Kidney (tissue), 14 donors: Measurements from ENCODE around the gene HOXC9. TPM values are rescaled to one million over a fixed set of nuclear protein-coding genes. Genes with fewer than 3 reads are reported as not detected.

ENCODE experiments used
- DNase-seq, 5 donors: peaks; one replicate each; pipeline ENCODE4 v3.0.0-alpha.2; 2013 to 2020
- FAIRE-seq: peaks from 2 replicates; lab custom pipeline; 2012; peaks lifted over from hg19 to GRCh38; lab: Jason Lieb, UNC
- H3K27ac ChIP-seq, 2 donors: one replicate each; pipeline ENCODE4 v1.7.0; 2013; ENCODE audit warnings: low read depth in 2 of 2, low read length in 2 of 2, inconsistent platforms in 1 of 2
- H3K27me3 ChIP-seq: one replicate; pipeline ENCODE4 v1.7.1; 2013; ENCODE audit warnings: low read length, inconsistent platforms; ENCODE audit not compliant: control insufficient read depth, insufficient read depth
- H3K36me3 ChIP-seq, 3 donors: one replicate each; pipeline versions ENCODE4 v1.7.0 to v1.7.1; 2013; ENCODE audit warnings: low read length in 3 of 3, control low read depth in 1 of 3, inconsistent platforms in 1 of 3; ENCODE audit not compliant: insufficient read depth in 3 of 3, control insufficient read depth in 2 of 3
- H3K4me1 ChIP-seq, 3 donors: one replicate each; pipeline versions ENCODE4 v1.7.0 to v1.7.1; 2013; ENCODE audit warnings: low read length in 3 of 3, inconsistent platforms in 1 of 3, low read depth in 1 of 3; ENCODE audit not compliant: control insufficient read depth in 2 of 3, insufficient read depth in 2 of 3
- H3K4me3 ChIP-seq, 3 donors: one replicate each; pipeline versions ENCODE4 v1.7.0 to v1.8.1; 2013; ENCODE audit warnings: low read length in 3 of 3, control low read depth in 1 of 3, inconsistent platforms in 1 of 3
- H3K9ac ChIP-seq, 3 donors: one replicate each; pipeline versions ENCODE4 v1.7.0 to v1.7.1; 2013; ENCODE audit warnings: low read length in 3 of 3, control low read depth in 1 of 3, inconsistent platforms in 1 of 3
- H3K9me3 ChIP-seq, 3 donors: one replicate each; pipeline versions ENCODE4 v1.7.0 to v1.7.1; 2013; ENCODE audit warnings: low read length in 3 of 3, control low read depth in 1 of 3, inconsistent platforms in 1 of 3; ENCODE audit not compliant: control insufficient read depth in 2 of 3, insufficient read depth in 1 of 3
- intact Hi-C: fragments of 100-400 bp; cut with DNase I; formaldehyde crosslinking; loops from one replicate; pipeline ENCODE4 v1.11.1; 2022
- polyA plus RNA-seq: library from polyadenylated mRNA; stranded (reverse); fragments of 350-450 nt; fragmentation: Illumina TruSeq; extraction: RNeasy Lipid Tissue Mini Kit (QIAGEN cat#74804); gene quantifications from one replicate; pipeline ENCODE4 v1.2.3, GENCODE V29; 2014; ENCODE audit warnings: low read depth, low replicate concordance; ENCODE audit not compliant: insufficient read depth
- total RNA-seq: library from RNA; stranded (reverse); fragmentation: NEBNext Ultra II Directional; extraction: Animal tissue kit (Norgen Biotek cat#: 25700); gene quantifications from one replicate; pipeline ENCODE4 v1.2.1, GENCODE V29; 2021
- TF ChIP-seq, protein P1 (sequence below): IDR thresholded peaks from 3 replicates; pipeline ENCODE4 v1.5.1; 2012; ENCODE audit warnings: mild to moderate bottlenecking, moderate library complexity, borderline replicate concordance; ENCODE audit not compliant: insufficient read depth; ENCODE audit errors: extremely low read depth
- donor health status: control.
- donor health status: control.
- donor health status: control.
- donor health status: control.
- donor health status: control.
- donor health status: DM: yes; HTN: yes; CAD: no.
- donor health status: Normal renal cell carcinoma (clear cell type).

The HOXC9 gene
- total and polyA plus RNA-seq, 2 donors from 2014 or later: 11.7 to 16.5 TPM

DNA sequence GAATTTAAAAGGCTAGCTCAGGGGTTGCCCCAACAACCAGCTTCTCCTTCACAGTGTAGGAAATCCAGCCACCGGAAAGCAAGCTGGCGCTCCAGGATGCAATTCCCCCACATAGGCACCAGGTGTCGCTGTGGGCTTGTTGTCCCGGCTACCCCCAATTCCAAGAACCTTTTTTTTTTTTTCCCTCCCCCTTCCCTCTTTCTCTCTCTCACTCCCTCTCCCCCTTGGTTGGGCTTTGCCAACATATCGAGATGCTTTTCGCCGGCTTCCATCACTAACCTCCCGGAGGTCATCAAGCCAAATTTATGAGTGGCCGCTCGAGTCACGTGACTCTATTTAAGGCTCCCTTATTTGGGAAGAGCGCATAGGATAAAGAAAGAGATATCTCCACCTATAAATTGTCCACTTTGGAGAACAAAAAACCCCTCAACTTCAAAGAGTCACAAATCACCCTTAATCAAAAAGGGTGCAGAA lies 32.7 kb downstream of the HOXC9 start, which contains the start of gene HOXC5:
HOXC5 (plus strand) TSS at position 424 of the 474 bp plus-strand sequence. CDS start 73 bp downstream, outside the sequence.
- Histone ChIP-seq H3K27me3 (no peaks in the 10 kb centered on the region), H3K36me3 (peaks cover 0 to 4% (median 0%) of the 10 kb centered on the region in 3 donors), H3K9ac (peak within 1 kb of the TSS in 1 of 3 donors; percentile 55), H3K9me3 (no peaks in the 10 kb centered on the region), H3K4me1 (peaks cover 2 to 30% (median 14%) of the 10 kb centered on the region in 3 donors), H3K27ac (peak within 1 kb of the TSS in 1 of 2 donors; percentile 37), H3K4me3 (peak within 1 kb of the TSS; percentile 3 to 61 (median 51))
- TF ChIP-seq, protein P1, sequence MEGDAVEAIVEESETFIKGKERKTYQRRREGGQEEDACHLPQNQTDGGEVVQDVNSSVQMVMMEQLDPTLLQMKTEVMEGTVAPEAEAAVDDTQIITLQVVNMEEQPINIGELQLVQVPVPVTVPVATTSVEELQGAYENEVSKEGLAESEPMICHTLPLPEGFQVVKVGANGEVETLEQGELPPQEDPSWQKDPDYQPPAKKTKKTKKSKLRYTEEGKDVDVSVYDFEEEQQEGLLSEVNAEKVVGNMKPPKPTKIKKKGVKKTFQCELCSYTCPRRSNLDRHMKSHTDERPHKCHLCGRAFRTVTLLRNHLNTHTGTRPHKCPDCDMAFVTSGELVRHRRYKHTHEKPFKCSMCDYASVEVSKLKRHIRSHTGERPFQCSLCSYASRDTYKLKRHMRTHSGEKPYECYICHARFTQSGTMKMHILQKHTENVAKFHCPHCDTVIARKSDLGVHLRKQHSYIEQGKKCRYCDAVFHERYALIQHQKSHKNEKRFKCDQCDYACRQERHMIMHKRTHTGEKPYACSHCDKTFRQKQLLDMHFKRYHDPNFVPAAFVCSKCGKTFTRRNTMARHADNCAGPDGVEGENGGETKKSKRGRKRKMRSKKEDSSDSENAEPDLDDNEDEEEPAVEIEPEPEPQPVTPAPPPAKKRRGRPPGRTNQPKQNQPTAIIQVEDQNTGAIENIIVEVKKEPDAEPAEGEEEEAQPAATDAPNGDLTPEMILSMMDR: peak; percentile 96
- intact Hi-C loops: loop anchor here (10.0 kb wide), 1 partner anchor 102 kb away; no protein-coding TSS in a partner anchor
- FAIRE-seq (no peak), DNase-seq (peak; percentile 87 to 96 (median 95))

DNA sequence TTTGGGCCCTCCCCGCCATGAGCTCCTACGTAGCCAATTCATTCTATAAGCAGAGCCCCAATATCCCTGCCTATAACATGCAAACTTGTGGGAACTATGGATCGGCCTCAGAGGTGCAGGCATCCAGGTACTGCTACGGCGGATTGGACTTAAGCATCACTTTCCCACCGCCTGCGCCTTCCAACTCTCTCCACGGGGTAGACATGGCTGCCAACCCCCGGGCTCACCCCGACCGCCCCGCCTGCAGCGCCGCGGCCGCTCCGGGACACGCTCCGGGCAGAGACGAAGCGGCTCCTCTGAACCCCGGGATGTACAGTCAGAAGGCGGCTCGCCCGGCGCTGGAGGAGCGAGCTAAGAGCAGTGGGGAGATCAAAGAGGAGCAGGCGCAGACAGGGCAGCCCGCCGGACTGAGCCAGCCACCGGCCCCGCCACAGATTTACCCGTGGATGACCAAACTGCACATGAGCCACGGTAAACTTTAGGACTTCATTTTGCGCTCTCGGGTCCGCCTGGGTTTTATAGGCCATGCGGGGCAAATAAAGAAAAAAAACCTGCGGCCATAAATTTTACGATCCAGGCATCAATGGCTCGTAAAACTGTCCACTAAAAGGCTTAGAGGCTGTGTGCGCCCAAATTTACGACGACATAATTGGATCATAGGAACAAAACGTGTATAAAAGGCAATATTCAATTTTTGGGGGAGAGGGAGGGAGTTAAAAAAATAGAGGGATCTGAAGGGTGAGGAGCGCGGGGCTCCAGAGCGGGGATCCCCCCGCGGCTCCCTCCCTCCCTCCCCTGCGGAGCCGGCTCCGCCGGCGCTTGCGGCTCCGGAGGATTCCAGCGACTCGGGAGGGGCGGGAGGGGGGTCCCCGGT lies 33.4 kb downstream of the HOXC9 start:
- FAIRE-seq (no peak), DNase-seq (peak; percentile 90 to 96 (median 92))
- H3K36me3 ChIP-seq: peaks cover 0 to 4% (median 0%) of the 10 kb centered on the region in 3 donors
- intact Hi-C loops: loop anchor here (10.0 kb wide), 1 partner anchor 101 kb away; no protein-coding TSS in a partner anchor
- peak overlapping the region; percentile 3 to 61 (median 51) for H3K4me3 ChIP-seq
- peak overlapping the region in 1 of 3 donors; percentile 55 for H3K9ac ChIP-seq
- H3K27ac ChIP-seq: peak overlapping the region in 1 of 2 donors; percentile 37
- peaks cover under 1 to 29% (median 19%) of the 10 kb centered on the region in 3 donors for H3K4me1 ChIP-seq
- H3K9me3 ChIP-seq: no peaks in the 10 kb centered on the region
- TF ChIP-seq, protein P1: peak; percentile 7
- no peaks in the 10 kb centered on the region for H3K27me3 ChIP-seq

DNA sequence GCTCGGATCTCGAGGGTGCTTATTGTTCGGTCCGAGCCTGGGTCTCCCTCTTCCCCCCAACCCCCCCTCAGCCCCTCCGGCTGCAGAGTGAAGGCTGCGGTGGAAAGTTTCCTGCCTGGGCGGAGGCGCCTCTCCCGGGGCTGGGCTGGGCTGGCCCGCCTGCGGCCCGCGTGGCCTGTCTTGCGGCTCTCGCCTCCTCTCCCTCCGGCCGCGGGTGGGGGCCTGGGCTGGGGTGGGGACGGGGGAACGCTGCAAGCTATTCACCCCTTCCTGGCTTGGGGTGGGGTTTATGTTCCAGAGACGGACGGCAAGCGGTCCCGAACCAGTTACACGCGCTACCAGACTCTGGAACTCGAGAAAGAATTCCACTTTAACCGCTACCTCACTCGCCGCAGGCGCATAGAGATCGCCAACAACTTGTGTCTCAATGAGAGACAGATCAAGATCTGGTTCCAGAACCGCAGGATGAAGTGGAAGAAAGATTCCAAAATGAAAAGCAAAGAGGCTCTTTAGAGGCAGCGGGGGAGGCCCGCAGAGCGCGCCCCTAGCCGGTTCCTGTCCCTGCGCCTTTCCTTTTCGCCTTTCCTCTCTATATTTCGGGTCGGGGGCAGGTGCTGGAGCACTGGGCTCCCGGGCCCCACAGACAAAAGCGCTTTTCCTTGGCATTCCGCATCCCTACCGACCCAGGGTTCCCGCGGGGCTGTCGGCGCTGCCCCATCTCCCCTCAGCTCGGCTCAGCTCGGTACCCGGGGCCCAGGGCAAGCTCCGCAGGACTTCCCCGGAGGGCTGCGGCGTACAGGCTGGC lies 34.2 kb downstream of the HOXC9 start:
- H3K36me3 ChIP-seq: peaks cover 0 to 4% (median 0%) of the 10 kb centered on the region in 3 donors
- FAIRE-seq: no peak
- no peak overlapping the region for H3K27ac ChIP-seq
- no peak overlapping the region for H3K9ac ChIP-seq
- no peaks in the 10 kb centered on the region for H3K9me3 ChIP-seq
- TF ChIP-seq, protein P1: no peak
- peak in 3 of 5 donors; percentile 71 to 83 (median 77) for DNase-seq
- no peaks in the 10 kb centered on the region for H3K27me3 ChIP-seq
- peaks cover 0 to 33% (median 22%) of the 10 kb centered on the region in 3 donors for H3K4me1 ChIP-seq
- intact Hi-C loops: loop anchor here (10.0 kb wide), 1 partner anchor 101 kb away; no protein-coding TSS in a partner anchor
- H3K4me3 ChIP-seq: no peak overlapping the region
